ENCODE measurements around the gene CPVL.

CPVL gene

DNA sequence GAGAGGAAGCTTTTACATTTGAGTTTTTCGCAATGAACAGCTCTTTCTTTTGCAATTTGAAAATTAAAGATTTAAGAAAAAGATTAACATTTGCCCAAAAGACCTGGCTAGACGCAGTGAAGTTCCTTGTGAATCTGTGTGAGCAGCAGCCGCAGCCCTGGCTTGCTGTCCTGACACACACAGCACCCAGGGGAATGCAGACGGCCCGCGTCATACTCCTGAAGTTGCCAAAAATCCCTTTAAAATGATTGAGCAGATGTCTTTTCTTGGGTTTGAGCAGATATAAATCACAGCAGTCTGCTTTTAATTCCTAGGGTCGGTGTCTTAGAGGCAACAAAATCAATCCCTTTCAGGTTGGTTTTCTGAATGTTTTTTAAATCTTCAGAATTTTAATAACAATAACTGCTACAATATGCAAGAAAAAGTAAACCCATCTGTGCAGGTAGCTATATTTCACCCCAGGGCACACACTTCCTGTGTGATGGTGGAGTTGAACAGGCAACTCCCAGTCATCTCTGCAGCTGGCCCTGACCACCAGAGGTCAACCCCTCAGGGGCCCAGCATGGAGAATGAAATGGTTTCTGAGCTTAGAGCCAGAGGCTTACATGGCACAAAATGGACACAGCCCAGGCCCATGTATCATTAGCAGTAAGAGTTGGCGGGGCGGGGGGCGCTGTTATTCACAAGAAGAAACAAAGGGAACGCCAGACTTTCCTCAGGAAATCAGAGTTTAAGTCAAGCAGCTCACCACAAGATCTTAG lies 156.0 kb downstream of the CPVL start:
- Histone ChIP-seq H3K79me2 (ENCODE audit: control insufficient read depth, low read length) (no peaks in the 10 kb centered on the region), H3K27me3 (ENCODE audit: control insufficient read depth, low read length) (no peaks in the 10 kb centered on the region), H3K4me3 (ENCODE audit: low read length) (no peak overlapping the region), H3K27ac (ENCODE audit: low read depth, low read length) (no peak overlapping the region), H4K20me1 (ENCODE audit: control insufficient read depth, insufficient read depth, low read depth, low read length) (no peaks in the 10 kb centered on the region), H3K9me2 (replicated peaks; ENCODE audit: control insufficient read depth, low read length) (no peaks in the 10 kb centered on the region), H3K36me3 (ENCODE audit: control insufficient read depth, low read length) (no peaks in the 10 kb centered on the region), H3K4me2 (ENCODE audit: low read length) (no peak overlapping the region), H3F3A (ENCODE audit: control insufficient read depth, insufficient read depth) (no peaks in the 10 kb centered on the region), H3K9me3 (ENCODE audit: control insufficient read depth, insufficient read depth, low read length) (no peaks in the 10 kb centered on the region), H3K4me1 (ENCODE audit: control insufficient read depth, low read length) (no peaks in the 10 kb centered on the region)
- TF ChIP-seq, protein P1, sequence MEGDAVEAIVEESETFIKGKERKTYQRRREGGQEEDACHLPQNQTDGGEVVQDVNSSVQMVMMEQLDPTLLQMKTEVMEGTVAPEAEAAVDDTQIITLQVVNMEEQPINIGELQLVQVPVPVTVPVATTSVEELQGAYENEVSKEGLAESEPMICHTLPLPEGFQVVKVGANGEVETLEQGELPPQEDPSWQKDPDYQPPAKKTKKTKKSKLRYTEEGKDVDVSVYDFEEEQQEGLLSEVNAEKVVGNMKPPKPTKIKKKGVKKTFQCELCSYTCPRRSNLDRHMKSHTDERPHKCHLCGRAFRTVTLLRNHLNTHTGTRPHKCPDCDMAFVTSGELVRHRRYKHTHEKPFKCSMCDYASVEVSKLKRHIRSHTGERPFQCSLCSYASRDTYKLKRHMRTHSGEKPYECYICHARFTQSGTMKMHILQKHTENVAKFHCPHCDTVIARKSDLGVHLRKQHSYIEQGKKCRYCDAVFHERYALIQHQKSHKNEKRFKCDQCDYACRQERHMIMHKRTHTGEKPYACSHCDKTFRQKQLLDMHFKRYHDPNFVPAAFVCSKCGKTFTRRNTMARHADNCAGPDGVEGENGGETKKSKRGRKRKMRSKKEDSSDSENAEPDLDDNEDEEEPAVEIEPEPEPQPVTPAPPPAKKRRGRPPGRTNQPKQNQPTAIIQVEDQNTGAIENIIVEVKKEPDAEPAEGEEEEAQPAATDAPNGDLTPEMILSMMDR (IDR thresholded peaks at IDR 0.05; ENCODE audit: low read depth, low read length, poor library complexity, severe bottlenecking) = no peak
- TF ChIP-seq EZH2phosphoT487 (IDR thresholded peaks at IDR 0.05; ENCODE audit: borderline replicate concordance, low read length) = no peak

DNA sequence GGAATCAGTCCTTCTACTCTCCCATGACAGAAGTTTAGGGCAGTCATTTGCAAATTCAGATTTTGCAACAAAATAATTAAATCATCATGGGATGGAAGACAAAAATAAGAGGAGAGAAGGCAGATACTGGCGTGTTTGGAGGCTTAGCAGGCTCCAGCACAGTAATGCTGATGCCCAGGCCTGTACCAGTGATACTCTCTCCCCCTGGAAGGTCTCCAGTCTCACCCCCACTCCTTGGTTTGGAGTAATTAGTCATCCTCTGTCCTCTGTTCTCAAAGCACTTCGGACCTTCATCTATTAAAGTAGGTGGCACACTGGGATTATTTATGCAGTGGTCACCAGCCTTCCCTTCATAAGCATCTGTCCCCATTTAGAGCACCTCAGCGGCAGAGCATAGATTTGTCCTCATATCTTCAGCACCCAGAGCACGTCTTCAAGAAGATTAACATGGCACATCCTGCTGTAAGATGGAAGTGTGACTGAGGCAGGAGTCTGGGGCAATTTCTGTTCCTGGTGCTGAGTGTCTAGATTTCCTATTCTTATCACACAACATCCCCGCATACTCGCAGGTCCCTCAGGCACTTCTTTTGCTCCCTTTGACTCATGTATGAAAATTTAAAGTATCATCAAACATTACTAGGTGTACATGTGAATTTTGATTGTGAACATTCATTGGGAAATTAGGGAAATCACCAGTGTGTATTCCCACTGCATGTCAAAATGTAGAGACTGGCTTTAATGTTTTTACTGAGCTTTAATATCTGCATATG lies 156.9 kb downstream of the CPVL start:
- Histone ChIP-seq H3K9me2 (replicated peaks; ENCODE audit: control insufficient read depth, low read length) (no peaks in the 10 kb centered on the region), H3K9me3 (ENCODE audit: control insufficient read depth, insufficient read depth, low read length) (no peaks in the 10 kb centered on the region), H3K27me3 (ENCODE audit: control insufficient read depth, low read length) (no peaks in the 10 kb centered on the region), H3K4me2 (ENCODE audit: low read length) (no peak overlapping the region), H3K4me3 (ENCODE audit: low read length) (no peak overlapping the region), H3F3A (ENCODE audit: control insufficient read depth, insufficient read depth) (no peaks in the 10 kb centered on the region), H3K79me2 (ENCODE audit: control insufficient read depth, low read length) (no peaks in the 10 kb centered on the region), H3K36me3 (ENCODE audit: control insufficient read depth, low read length) (no peaks in the 10 kb centered on the region), H4K20me1 (ENCODE audit: control insufficient read depth, insufficient read depth, low read depth, low read length) (no peaks in the 10 kb centered on the region), H3K27ac (ENCODE audit: low read depth, low read length) (no peak overlapping the region), H3K4me1 (ENCODE audit: control insufficient read depth, low read length) (no peaks in the 10 kb centered on the region)
- TF ChIP-seq, protein P1 (IDR thresholded peaks at IDR 0.05; ENCODE audit: low read depth, low read length, poor library complexity, severe bottlenecking) = no peak
- no peak for TF ChIP-seq EZH2phosphoT487 (IDR thresholded peaks at IDR 0.05; ENCODE audit: borderline replicate concordance, low read length)

DNA sequence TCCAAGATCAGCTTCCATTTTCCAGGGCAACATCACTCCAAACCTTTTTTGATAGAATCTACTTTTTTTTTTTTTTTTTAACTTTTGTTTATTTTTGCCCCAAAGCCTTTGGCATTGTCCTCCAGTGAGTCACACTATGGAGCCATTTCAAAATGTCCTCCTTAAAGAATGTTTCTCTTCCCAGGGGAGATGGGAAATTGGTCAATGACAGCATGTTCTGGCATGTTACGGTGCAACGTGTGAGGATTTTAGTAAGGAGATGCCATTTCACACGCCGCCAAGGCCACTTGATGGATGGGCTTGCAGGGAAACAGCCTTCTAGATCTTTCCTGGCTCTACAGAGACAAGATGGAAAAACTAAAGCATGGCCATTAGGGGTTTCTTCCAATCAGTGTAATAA lies 157.5 kb downstream of the CPVL start:
- no peaks in the 10 kb centered on the region for H3K9me2 ChIP-seq (replicated peaks; ENCODE audit: control insufficient read depth, low read length)
- H3K9me3 ChIP-seq (ENCODE audit: control insufficient read depth, insufficient read depth, low read length) = no peaks in the 10 kb centered on the region
- H3K27ac ChIP-seq (ENCODE audit: low read depth, low read length) = no peak overlapping the region
- no peak overlapping the region for H3K4me2 ChIP-seq (ENCODE audit: low read length)
- no peak for TF ChIP-seq EZH2phosphoT487 (IDR thresholded peaks at IDR 0.05; ENCODE audit: borderline replicate concordance, low read length)
- TF ChIP-seq, protein P1 (IDR thresholded peaks at IDR 0.05; ENCODE audit: low read depth, low read length, poor library complexity, severe bottlenecking) = no peak
- no peaks in the 10 kb centered on the region for H3F3A ChIP-seq (ENCODE audit: control insufficient read depth, insufficient read depth)
- no peaks in the 10 kb centered on the region for H4K20me1 ChIP-seq (ENCODE audit: control insufficient read depth, insufficient read depth, low read depth, low read length)
- no peaks in the 10 kb centered on the region for H3K79me2 ChIP-seq (ENCODE audit: control insufficient read depth, low read length)
- no peaks in the 10 kb centered on the region for H3K27me3 ChIP-seq (ENCODE audit: control insufficient read depth, low read length)
- H3K4me3 ChIP-seq (ENCODE audit: low read length) = no peak overlapping the region
- no peaks in the 10 kb centered on the region for H3K36me3 ChIP-seq (ENCODE audit: control insufficient read depth, low read length)
- H3K4me1 ChIP-seq (ENCODE audit: control insufficient read depth, low read length) = no peaks in the 10 kb centered on the region
